Measurements from ENCODE around the gene OR51V1. TPM values are rescaled to one million over a fixed set of nuclear protein-coding genes. Genes with fewer than 3 reads are reported as not detected.

Gene OR51V1
- total RNA-seq, 6 experiments from 2014 or later = not detected

- intact Hi-C loops (cut with DNase I) = no loop called here
- no peak for DNase-seq
- no peaks in the 10 kb centered on the region for H3K27me3 ChIP-seq
- H3K36me3 ChIP-seq = no peaks in the 10 kb centered on the region
- no peaks in the 10 kb centered on the region for H3K4me1 ChIP-seq
- no peak for ATAC-seq
- TF ChIP-seq CTCF (IDR thresholded peaks at IDR 0.05) (no peak), POLR2A (IDR thresholded peaks at IDR 0.05) (no peak)
- 33% methylated on average over 1 of the region's 5 CpGs for WGBS (ENCODE audit: insufficient coverage, low coverage, low lambda C conversion rate, missing lambda C conversion rate)
- no peak overlapping the region for H3K4me3 ChIP-seq
- H3K9me3 ChIP-seq = no peaks in the 10 kb centered on the region
- no peak overlapping the region for H3K27ac ChIP-seq
These were observed 4.4 kb downstream of the OR51V1 start for GRCh38 chr11:5196067-5196466.

- H3K4me1 ChIP-seq = no peaks in the 10 kb centered on the region
- TF ChIP-seq POLR2A (IDR thresholded peaks at IDR 0.05) (no peak), CTCF (IDR thresholded peaks at IDR 0.05) (no peak)
- ATAC-seq (no peak), DNase-seq (no peak)
- no peaks in the 10 kb centered on the region for H3K27me3 ChIP-seq
- no peaks in the 10 kb centered on the region for H3K36me3 ChIP-seq
- no peak overlapping the region for H3K27ac ChIP-seq
- no peak overlapping the region for H3K4me3 ChIP-seq
- H3K9me3 ChIP-seq = no peaks in the 10 kb centered on the region
- 0% methylated on average over 1 of the region's 1 CpG for WGBS (ENCODE audit: insufficient coverage, low coverage, low lambda C conversion rate, missing lambda C conversion rate)
- intact Hi-C loops (cut with DNase I) = no loop called here
These were observed 7.7 kb downstream of the OR51V1 start for GRCh38 chr11:5192738-5193137.

- no peaks in the 10 kb centered on the region for H3K27me3 ChIP-seq
- no peak overlapping the region for H3K27ac ChIP-seq
- ATAC-seq (no peak), DNase-seq (no peak)
- no peaks in the 10 kb centered on the region for H3K9me3 ChIP-seq
- TF ChIP-seq CTCF (IDR thresholded peaks at IDR 0.05) = no peak
- TF ChIP-seq POLR2A (IDR thresholded peaks at IDR 0.05) = no peak
- no peaks in the 10 kb centered on the region for H3K36me3 ChIP-seq
- intact Hi-C loops (cut with DNase I) = no loop called here
- no peak overlapping the region for H3K4me3 ChIP-seq
- 61% methylated on average over 2 of the region's 2 CpGs for WGBS (ENCODE audit: insufficient coverage, low coverage, low lambda C conversion rate, missing lambda C conversion rate)
- H3K4me1 ChIP-seq = no peaks in the 10 kb centered on the region
These were observed 12.3 kb downstream of the OR51V1 start for GRCh38 chr11:5188201-5188600.

- TF ChIP-seq CTCF (IDR thresholded peaks at IDR 0.05) (no peak), POLR2A (IDR thresholded peaks at IDR 0.05) (no peak)
- DNase-seq (no peak), ATAC-seq (no peak)
- no peaks in the 10 kb centered on the region for H3K36me3 ChIP-seq
- no peak overlapping the region for H3K27ac ChIP-seq
- no peaks in the 10 kb centered on the region for H3K4me1 ChIP-seq
- 61% methylated on average over 9 of the region's 10 CpGs for WGBS (ENCODE audit: insufficient coverage, low coverage, low lambda C conversion rate, missing lambda C conversion rate)
- peaks cover 0 to 2% (median 0%) of the 10 kb centered on the region in 4 donors for H3K9me3 ChIP-seq
- intact Hi-C loops (cut with DNase I) = no loop called here
- no peaks in the 10 kb centered on the region for H3K27me3 ChIP-seq
- no peak overlapping the region for H3K4me3 ChIP-seq
These were observed 22.2 kb downstream of the OR51V1 start for GRCh38 chr11:5178046-5178837.
